Airway epithelial cell (primary cell): ENCODE data around the gene BEND4. TPM values are rescaled to one million over a fixed set of nuclear protein-coding genes. Genes with fewer than 3 reads are reported as not detected.

Experiments
- total RNA-seq: library from RNA; depleted of rRNA; stranded (reverse); fragments of >200 nt; gene quantifications from 2 replicates; pipeline ENCODE4 v1.2.3, GENCODE V29; 2015

The BEND4 gene
- total RNA-seq, result not detected in 2 replicates

DNA sequence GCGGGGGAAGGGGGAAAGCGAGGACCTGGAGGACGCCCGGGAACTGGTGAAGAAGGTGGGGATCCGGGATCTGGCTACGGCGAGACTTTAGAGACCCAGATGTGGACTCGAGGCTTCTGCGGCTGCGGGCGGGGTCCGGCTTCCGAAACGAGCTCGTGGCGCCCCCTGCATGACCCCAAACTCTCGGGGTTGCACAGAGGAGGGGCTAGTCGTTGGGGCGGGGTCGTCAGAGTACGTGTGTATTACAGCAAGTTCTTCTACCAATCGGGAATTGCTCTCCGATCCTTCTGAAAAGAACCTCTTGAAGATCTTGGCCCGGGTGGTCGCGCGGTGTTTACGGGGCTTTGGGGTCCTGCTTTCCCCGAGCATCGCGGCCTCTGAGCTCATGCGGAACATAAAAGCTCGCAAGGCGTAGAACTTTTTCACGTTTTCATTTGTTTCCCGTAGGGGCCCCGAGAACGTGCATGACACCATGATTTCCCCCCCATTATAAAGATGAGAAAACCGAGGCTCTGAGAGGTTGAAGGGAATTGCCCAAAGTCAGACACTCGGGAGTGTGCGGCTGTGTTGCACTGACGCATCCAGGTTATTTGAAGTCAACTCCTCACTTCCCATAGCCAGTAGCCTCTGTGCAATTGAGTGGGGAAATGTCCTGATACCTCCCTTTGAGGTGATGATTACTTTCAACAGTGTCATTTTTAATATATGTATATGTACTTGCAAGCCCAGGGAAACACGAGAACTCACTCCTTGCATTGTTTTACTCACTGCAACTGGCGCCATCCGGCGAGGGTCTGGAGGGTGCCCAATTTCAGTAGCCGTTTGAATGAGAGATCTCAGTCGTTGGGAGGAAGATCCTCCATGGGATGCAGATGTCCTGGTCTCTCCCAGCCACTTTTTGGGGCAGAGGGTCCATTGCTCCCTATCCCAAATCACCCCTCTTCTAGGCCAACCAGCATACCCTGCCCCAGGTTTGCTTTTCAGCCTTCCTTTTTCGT lies at the start of gene BEND4:
BEND4 (minus strand) TSS at position 149 of the 998 bp plus-strand sequence. CDS start 512 bp downstream, outside the sequence.

Other genes with a start within 250 kb of the BEND4 start
- gene TMEM33, start 217.2 kb downstream of the BEND4 start, total RNA-seq, result 40.9 and 66.1 TPM in 2 replicates
- 0.21 TPM in 1 of 2 replicates, not detected in the other for gene DCAF4L1, start 170.9 kb downstream of the BEND4 start, total RNA-seq
- gene SLC30A9, start 162.1 kb downstream of the BEND4 start, total RNA-seq, result 47.2 and 54.9 TPM in 2 replicates
- 0.21 and 0.46 TPM in 2 replicates for gene SHISA3, start 244.8 kb upstream of the BEND4 start, total RNA-seq